Activated CD4-positive, CD25-positive, alpha-beta regulatory T cell treated with anti-CD3 and anti-CD28 coated beads, Interleukin-2, amount 50 U/mL, for 16 hours (primary cell): ENCODE data around the gene NFYA.

Source experiments
- DNase-seq: peaks from one replicate; pipeline ENCODE4 v3.0.0-alpha.2; 2020; ENCODE audit warnings: low read depth, low spot score

Gene NFYA

DNA sequence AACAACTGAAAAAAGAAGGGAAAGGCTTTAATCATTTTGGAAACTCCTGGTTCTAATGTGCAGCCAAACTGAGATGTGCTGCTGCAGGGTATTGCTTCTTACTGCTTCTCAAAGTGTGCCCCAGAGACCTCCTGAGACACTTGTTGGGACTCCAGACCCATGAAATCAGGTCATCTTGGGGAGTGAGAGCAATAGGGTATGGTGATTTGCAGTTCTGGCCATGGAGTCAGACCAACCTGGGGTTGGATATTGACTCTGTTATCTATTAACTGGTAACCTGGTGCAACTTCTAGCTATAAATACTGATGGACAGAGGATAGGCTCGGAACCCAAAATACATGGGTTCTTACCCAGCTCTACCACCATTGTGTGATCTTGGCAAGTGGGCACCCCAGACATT is 26.7 kb upstream of the NFYA start:
- no peak for DNase-seq

DNA sequence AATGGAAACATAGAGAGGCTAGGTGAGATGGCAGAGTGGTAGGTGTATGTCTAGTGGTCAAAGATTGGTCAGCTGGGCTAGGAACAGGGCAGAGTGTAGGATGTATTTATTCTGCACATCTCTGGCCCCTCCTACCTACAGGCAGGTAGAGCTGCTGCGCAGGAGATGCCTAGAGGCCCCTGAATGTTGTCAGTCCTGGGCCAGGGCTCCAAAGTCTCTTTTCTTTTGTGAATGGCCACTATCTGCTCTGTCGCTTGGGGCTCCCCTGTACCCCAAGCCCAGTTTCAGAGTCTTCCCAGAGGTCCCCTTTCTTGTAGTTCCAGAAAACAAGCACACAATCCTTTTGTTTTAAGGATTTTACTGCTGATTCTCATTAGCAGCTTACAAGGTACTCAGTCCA is 25.5 kb upstream of the NFYA start:
- DNase-seq: no peak

DNA sequence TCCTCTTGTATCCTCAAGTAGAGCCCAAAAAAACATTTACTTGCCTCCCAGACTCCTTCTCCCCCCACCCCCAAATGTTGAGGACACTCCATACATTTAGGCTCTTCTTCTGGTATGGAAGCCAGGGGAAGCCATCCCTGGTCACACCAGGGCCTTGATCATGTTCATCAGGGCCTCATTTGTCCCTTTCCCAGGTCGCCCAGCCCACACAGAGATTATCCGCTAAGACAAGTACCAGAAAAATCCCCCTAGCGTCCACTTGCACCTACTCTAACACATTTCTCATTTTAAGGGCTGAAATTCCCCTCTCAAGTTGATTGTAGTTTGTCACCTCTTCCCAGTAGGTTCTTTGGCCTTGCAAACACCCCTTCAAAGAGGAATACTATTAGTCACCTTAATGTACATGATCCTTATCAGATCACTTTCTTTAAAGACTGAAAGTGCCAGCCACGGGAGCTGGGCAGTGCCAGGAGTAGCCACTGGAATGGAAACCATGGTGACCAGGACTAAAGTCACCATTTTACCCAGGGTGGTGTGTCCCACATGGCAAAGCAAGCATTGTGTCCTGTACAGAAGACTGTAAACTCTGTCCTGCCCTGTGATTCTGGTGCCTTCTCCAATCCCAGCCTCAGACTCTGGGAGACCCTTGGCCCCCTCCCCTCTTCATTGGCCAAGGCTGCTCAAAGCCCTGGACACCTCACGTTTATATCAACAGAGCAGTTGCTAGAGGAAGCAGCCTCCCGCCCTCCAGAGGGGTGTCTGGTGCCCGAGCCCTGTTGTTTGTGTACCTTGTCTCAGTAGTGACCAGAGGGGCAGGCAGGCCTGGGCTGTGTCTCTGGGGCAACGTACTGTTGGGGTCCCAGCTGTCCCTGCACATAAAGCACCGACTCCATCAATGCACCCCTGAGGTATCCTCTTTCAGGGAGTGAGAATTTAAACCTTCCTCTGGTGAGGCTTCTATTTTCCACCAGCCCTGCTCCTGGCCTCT is 24.7 kb upstream of the NFYA start:
- no peak for DNase-seq

DNA sequence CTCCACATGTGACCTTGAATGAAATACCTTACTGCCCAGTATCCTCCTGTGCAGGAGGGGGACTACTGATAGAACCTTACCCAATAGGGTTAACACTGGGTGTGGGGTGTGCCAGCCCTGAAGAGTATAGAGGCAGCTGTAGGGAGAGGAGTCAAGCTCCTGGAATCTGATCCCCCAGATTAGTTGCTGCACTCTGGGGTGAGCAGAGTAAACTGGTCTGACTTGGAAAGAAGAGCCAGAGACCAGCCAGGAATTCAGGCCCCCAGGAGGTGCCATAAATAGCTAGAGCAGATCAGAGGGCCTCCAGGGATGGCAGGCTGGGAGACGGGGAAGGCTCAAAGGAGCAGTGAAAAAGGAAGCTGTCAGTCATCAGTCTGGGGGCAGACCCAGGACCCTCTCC is 23.3 kb upstream of the NFYA start:
- DNase-seq: no peak

DNA sequence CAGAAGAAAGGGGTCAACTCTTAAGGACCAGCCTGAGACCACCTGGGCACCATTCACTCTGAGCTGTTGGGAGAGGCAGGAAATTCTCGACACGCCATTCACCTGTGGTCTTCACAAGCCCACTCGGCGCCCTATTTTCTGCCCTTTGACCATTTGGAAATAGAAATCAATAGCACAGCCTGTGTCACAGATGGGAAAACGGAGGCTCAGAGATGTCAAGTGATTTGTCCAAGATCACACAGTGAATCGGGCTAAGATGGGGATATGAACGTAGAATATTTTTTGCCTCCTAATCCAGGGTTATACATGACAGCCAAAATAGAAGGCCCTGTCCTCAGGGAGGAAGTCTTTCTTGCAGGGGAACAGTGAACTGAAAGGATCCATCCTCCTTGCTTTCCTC is 22.8 kb upstream of the NFYA start:
- DNase-seq: no peak

DNA sequence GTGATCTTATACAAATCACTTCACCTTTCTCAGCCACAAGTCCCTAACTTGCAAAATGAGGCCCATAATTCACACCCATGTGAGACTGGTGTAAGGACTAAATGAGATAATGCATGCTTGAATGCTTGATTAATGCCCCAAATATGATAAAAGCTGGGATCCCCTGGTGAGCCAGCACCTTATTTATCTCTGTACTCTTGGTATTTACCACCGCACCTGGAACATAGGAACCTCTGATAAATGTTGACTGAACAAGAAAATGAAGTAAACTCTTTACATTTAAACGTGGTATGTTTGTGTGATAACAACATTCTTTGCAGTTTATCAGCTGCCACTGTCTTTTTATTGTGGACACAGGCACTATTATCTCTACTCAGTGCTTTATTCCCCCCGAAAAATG is 22.2 kb upstream of the NFYA start:
- no peak for DNase-seq

DNA sequence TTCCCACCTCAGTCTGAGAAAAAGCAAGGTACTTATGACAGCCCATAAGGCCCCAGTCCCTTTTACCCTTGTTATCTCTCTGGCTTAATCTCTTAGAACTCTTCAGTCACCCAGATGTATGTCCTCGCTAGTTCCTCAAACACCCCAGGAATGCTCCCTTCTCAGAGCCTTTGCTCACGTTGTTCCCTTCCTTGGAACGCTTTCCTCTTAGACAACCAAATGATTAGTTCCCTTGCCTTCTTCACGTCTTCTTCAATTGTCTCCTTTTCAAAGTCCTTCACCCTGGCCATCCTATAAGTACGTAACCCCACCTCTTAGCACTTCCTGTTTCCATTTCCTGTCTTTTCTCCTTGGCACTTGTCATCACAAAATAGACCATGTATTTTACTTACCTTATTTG is 20.9 kb upstream of the NFYA start:
- DNase-seq: no peak

DNA sequence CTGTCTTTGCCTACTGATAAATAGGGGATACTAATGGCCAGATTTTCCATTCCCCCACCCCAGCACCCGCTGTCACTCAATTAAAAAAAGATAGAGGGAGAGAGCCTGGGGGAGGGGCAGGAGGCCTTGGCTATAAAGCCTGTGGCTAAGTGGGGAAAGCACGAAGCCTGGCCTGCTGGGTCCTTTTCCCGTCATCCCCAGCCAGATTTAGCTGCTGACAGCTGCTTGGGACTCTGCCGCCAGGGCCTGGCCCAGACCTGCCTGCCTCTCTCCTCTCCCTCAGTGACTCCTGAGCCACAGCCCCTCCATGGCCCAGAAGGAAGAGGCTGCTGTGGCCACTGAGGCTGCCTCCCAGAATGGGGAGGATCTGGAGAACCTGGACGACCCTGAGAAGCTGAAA is 19.7 kb upstream of the NFYA start, which contains the start of gene APOBEC2:
TSS of gene APOBEC2 (plus strand) at position 162 of the 400 bp plus-strand sequence. CDS start at position 308, 146 bp downstream.
- no peak for DNase-seq

DNA sequence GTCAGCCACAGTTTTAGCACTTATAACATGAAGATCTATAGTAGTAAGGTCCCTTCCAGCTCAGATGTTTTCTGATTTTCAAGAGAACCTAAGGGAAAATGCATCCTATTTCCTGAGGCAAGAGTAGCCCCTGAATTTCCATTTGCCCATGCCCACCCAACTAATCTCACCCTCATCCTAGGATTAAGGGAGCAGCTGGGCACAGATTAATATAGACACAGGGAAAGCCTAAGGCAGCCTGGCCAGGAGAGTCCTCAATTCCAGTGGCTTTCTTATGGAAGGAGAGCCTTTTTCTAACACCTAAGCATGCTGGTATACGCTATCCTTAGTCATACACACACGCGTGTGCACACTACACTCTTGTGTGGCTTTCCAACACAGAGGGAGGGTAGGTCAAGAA is 18.3 kb upstream of the NFYA start:
- no peak for DNase-seq

DNA sequence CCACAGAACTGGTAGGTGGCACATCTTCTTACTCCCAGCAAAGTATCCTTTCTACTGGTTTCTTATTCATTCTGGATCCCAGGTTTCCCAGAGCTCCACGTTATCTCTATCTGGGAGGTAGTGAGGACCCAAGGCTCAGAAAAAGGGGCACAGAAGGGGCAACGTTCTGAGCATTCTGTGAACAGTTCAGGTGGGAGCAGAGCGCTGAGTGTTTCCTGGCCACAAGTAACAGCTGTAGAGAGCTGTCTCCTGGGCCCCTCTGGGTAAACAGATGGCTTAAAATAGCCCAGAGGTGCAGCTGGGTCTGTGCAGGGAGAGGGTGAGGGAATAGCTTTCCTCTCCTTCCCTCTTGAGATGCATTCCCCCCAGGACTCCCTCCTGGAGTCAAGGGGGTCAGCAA is 17.6 kb upstream of the NFYA start:
- DNase-seq: no peak

DNA sequence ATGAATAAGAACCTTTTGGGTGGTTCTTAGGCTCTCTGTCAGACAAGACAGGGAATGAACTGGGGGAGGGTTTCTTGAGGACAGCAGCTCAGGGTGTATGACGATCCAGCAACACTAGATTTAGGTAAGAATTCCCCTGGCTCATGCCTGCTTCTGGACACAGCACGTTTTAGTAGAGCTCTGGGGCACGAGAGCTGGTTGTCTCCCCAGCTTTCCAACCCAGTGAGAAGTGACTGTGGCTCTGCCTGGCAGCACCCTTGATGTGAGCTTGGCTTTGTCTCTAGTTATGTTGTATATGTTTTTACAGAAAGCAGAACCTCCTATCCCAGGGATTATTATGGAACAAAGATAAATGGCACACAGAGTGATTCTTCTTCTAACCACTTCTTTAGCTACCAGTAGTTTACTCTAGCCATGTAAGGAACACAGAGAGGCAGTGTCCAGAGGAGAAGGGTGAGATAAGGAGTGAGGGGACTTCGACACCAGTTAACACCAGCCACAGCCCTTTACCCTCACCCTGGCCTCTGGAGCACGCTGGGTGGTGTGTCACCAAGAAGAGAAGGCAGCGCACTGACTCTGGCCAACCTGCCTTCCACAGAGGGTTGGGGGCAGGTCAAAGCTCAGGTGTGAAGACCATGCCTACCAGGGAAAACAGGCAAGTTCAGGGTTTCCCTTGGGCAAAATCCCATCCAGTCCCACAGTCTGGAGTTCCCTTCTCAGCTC is 15.8 kb upstream of the NFYA start:
- DNase-seq: no peak

DNA sequence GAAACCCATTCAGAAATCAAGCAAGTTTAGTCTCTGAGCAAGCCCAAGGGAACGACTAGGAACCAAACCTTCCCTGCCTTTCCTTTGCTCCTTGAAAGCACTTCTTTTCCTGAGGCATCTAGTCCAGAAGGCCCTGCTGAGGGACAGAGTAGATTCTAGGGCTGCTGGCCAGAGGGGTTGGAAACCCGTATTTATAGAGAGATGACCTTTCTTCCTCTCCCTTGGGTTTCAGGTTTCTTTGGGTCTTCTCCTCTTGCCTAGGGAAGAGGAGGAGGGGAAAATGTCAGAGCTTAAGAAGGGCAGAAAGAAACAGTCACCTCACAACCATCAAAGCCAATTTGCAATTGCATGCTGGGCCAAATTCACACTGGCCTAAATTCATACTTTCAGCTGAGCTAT is 14.0 kb upstream of the NFYA start:
- DNase-seq: no peak

DNA sequence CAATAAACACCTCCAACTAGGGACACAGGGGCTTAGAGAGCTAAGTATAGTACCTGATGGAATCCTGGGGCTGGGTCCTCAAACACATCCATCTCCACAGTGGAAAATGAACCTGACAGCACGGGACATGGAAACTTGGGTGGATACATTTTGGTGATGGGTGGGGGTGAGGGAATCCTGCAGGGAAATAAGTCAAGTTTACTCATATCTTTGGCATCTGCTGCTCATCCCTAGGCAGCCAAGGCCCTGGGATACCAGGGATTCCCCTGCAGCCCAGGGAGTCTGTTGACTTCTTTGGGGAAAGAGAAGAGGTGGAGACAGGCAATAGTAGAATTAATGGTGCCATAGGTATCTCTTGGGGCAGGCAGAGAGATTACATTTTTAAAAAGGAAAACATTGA is 13.2 kb upstream of the NFYA start:
- no peak for DNase-seq

DNA sequence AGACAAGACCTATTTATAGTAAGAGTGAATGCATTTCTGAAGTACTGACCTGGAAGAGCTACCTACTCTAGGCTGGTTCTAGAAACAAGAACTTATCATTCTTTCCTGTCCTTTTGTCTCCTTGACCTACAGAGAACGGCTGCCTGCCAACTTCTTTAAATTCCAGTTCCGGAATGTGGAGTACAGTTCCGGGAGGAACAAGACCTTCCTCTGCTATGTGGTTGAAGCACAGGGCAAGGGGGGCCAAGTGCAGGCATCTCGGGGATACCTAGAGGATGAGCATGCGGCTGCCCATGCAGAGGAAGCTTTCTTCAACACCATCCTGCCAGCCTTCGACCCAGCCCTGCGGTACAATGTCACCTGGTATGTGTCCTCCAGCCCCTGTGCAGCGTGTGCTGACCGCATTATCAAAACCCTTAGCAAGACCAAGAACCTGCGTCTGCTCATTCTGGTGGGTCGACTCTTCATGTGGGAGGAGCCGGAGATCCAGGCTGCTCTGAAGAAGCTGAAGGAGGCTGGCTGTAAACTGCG is 11.5 kb upstream of the NFYA start:
- DNase-seq: no peak

DNA sequence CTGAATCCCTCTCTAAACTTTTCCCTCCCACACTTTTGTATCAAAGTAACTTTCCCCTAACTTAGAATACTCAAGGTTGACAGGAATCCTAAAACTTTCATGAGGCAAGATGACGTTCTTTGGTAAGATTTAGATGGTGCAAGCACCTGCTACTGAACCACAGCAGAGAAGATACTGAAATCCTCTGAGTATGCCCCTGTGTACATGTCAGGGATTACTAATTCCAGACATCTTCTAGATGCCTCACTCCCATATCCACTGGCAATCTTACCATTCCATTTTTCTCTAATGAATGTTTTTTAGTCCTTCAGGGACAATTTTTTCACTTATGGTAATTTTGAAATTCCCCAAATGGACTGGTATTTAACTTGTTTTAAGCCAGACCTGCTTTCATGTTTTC is 10.7 kb upstream of the NFYA start:
- DNase-seq: no peak

DNA sequence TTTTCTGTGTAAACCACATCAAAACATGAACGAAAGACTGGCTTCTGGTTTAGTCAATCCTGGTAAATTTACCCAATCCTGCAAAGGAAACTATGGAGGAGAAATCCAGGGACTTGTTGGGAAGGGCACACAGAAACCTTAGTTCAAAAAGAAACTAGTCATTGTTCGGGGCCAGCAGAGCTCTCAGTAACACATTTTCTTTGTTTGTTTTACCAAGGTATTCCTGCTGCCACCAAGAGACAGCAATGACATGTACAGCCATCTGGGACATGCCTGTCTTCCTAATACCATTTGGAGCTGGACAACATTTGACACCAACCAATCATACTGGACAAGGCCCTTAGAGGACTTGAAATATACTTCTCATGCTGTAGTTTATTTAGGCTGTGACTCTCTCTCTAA is 8.9 kb upstream of the NFYA start:
- no peak for DNase-seq

DNA sequence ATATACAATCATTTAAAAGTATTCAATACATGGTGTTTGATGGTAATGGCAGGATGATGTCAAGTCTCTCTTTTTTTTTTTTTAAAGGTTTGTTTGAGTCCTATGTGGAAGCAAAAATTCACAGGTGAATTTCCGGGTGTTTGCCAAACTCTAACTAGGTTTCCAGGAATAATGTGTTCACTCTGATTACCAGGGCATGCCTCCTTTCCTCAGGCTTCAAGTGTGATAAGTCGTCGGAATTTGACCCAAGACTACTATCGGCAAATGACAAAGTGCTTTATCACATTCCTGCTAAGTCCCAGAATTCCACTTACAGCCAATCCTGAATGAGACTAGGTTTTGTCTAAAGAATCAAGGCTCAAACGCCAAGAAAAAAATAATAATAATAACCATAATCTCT is 7.9 kb upstream of the NFYA start:
- DNase-seq: no peak

DNA sequence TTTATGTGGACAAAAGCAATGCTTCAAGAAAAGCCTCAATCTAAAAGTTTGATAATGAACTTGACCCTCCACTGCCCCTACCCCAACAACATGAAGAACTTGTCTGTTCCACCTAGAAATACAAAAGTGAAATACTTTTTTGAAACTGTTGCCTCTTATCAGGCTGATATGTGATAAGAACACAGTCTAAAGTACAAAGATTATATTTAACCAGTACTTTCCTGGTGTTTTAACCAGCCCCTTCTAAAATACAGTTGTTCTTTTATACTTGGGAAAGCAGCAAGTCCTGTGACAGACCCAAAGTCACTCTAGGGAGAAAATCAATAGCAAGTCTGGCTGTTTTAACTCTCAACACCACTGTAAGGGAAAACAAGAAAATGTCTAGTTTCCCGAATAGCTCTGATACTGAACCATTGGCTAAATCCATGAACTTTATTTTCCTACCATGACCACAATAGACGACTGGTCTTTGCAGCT is 7.2 kb upstream of the NFYA start:
- DNase-seq: no peak

DNA sequence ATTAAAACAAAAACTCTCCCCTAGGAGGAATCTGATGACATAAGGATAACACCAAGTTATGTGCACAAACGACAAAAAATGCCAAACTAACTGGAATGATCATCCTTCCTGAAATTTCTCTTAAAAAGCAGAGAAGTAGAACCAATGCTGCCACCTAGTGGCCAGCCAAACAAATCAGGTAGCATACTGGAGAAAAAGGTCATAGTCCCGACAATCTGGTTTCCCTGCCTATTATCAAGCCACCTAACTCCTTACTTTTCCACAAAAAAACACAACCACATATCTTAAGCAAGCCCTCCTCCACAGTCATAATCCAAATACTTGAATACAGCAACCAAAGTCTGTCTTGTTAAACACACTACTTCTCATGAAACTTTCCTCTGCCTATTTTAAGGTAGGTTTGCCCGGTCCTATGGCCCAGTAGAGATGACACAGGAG is 5.9 kb upstream of the NFYA start:
- DNase-seq: peak; percentile 39

DNA sequence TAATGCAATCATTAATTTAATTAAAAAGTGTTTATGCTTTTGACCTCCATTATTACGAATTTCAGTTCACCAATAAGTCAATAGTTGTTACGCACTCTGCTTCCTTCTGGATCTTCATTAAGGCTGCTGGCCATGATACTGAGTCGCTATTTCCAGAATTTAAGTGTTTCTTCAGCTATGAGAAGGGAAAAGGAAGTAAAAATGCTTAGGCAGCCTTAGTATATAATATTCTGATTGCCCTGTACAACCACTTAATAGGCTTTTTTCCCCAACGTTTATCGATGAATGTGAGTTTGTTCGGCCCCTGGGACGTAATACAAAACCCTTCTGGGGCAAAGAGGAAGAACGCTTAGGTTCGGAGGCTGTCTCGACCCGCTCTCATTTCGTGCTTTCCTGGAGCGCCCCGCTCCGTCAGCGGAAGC is 1.3 kb upstream of the NFYA start:
- DNase-seq: no peak

DNA sequence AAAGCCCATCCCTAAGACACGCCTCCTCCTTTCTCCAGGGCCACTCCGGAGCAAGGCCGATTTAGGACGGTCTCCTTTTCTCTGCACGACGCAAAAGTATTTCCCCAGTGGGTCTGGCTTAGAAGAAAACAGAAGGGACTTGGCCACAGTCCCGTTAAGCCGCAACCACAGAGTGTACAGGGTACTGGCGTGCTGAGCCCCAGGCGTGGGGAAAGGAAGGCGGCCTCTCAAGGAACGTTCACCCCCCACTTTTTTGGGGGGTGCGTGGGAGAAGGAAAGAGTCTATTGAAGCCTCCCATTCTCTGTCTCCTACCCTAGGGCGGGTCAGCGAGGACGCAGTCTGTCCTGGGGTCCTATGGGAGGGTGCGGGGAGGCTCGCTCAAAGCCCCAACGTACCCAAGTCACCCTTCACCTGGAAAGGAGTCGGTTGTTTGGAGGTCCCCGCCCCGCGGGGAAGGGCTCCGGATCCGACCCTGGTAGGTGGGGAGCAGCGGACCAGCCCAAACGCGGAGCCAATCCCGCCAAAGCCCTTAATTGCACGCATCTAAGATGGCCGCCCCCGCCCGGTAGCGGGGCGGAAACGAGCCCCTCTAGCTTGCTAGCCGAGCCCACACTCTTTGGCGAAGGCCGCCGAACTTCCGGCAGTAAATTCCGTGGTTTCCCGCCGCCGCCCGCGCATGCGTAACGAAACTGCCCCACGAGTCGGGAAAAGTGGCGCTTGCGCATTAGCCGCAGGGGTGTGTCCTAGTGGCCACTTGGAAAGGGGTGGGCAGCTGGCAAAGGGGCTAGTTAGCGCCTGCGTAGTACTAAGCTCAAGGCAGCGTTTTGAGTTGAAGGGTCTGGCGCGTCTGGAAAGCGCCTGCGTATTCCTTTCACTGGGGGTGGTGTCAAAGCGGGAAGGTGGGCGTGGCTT is 595 bp upstream of the NFYA start, which contains the start of gene OARD1:
TSS of gene OARD1 (minus strand) at position 434 of the 913 bp plus-strand sequence. CDS start 722 bp downstream, outside the sequence.
- DNase-seq: peak; percentile 99
